ENCODE measurements around the gene CCNI2.
"Not testable (repeated sequence)": the region's sequence is repeated elsewhere in the genome, so short reads cannot be mapped to it uniquely, and the experiment has no call there.

The CCNI2 gene

DNA sequence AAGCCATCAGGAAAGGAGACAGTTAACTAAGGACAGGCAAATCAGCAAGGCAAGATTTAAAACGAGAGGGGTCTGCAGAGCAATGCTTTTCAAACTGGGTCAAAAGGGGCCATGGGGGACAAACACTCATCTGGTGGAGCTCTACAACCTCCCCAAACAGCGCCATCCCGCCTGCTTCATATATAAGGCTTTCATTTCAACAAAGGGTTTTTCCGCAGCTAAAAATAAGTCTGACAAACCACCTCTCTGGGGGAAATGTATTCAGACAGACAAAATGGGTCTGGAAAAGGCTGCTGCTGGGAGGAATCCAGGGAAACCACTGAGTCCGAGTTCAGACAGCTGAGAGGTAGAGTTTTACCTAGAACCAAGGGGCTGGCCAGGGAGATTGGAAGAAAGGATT is 38.1 kb downstream of the CCNI2 start:
- peak; percentile 14 for DNase-seq

DNA sequence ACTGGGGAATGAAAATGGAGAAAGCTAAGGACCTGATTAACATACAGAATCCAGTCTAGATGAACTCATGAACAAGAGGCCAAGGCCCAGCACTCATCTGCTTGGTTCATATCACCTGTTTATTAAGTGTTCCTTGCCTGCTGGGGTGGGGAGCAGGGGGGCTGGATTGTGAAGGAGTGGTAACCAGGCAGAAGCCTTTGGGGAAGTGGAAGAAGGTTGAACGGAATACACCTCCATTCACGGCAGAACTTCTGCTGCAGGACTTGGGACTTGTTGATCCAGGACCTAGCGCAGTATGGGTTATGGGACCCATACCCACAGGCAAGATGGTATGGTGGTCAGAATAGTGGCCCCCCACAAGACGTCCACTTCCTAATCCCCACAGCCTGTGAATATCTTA is 38.6 kb downstream of the CCNI2 start:
- no peak for DNase-seq

DNA sequence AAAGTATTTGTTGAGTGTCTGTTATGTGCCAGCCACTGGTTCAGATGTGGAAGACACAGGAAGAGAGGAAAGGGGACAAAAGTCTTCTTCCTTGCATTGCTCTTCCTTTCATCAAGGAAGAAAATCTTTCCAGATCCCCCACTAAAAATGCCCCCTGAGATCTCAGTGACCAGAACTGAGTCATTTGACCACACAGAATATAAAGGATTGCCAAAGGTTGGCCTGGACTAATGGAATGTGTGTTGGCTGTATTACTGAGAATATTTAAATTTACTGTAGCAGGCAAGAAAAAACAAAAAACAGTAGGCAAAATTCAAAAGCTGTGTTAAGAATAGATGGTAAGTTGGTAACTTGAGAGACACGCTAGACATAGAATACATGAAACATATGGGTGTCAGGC is 39.9 kb downstream of the CCNI2 start:
- peak; percentile 58 for DNase-seq

DNA sequence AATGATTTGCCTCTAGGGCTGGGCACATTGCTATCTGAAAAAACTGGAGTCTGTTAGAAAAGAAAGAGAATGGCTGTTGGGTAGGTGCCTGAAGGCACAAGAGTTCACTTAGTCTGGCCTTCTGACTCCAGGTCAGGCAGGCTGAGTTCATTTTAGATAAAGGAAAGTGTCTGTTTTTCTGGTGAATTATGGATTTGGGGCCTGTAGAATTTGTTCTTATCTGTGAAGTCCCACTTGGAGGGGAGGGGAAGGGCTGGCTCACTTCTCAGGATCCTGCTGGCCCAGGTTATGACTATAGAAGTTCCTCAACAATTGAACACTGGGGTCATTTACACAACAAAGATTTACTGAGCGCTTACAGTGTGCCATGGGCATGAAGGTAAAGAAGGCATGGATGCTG is 41.3 kb downstream of the CCNI2 start:
- no peak for DNase-seq

DNA sequence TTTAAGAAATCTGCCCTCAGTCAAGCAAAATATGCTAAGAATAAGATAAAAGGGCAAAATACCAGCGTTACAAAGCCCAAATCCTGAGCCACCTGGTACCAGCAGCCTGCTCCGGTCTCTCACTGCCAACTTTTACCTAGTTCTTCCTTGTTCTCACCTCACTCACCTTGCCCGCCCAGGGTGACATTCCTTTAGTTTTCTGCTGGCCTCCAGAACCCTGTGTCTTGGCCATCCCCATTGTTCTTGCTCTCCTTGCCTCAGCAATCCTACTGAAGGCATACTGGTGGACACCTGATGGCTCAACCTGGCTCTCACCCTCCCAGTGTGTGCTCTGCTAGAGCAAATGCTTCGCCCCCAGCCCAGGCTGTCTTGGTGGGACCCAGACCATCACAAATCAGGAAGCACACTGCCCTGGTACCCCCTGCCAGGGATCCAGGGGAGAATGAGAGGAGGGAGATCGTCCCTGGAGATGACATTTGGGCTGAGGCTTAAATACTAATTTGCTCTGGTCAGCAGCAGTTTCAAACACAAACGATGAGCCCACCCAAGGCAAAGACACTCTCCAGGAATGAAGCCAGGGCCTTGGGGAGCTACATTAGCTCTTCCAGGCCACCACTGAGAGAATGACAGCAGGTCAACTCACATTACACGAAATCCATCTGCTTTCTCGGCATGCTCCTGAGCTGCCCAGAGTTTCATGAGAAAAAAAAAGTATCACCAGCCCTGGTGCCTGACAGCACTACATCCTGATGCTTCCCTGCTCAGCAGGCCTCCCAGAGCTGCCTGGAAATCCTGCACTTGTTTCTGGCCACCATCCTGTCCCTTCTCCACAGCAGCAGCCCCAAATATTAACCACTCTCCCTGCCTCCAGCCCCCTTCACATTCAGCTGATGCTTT is 42.0 kb downstream of the CCNI2 start:
- no peak for DNase-seq

DNA sequence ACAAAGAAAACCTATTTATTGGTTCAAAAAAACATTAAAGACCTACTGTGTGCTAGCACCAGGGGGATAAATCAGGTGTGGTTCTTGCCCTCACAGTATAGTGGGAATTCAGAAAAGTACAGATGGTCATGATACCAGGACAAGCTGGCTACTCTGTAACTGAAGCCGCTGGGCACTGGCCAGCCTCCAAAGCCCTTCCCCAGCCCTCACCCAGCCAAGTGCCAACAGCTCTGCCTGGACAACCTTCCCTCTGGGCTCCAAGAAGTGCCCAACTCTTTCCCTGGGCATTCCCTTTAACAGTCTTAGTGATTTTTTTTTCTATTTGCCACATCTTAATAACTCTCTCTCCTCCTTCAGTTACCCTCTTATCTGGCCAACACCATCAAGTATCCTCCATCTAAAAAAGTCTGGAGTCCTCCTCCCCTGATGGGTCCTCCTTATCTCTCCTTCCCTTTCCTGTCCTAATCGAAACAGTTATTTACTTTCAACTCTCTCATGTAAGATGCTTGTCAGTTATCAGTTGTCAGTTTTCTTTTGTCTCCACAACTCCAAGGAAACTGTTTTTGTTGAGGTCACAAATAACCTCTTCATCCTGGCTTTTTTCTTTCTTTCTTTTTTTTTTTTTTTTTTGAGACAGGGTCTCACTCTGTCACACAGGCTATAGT is 43.1 kb downstream of the CCNI2 start:
- DNase-seq, result no peak

DNA sequence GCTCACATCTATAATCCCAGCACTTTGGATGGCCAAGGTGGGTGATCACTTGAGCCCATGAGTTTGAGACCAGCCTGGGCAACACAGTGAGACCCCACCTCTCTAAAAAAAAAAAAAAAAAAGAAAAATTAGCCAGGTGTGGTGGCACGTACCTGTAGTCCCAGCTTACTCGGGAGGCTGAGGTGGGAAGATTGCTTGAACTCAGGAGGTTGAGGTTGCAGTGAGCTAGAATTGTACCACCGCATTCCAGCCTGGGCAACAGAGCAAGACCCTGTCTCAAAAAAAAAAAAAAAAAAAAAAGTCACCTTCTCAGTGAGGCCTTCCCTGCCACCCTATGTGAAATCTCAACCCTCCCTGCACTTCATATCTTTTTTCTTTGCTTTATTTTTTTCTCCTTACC is 43.8 kb downstream of the CCNI2 start:
- no peak for DNase-seq

DNA sequence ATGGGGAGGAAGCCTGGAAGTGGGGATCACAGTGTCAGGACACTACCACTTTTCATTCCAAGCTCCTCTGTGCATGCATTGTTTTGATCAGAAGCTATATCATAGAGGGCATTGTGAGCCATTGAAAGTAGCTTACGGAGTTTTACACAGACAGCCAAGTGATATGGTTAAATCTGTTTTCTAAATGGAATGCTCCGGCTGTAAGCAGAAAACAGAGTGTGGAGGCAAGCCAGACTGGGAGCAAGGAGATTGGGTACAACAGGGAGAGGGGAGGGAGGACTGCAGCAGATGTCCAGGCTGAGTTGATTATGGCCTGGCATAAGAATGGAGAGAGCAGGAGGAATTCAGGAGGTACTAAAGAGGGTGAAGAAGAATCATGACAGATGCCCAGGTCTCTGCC is 50.4 kb downstream of the CCNI2 start:
- DNase-seq, result no peak

DNA sequence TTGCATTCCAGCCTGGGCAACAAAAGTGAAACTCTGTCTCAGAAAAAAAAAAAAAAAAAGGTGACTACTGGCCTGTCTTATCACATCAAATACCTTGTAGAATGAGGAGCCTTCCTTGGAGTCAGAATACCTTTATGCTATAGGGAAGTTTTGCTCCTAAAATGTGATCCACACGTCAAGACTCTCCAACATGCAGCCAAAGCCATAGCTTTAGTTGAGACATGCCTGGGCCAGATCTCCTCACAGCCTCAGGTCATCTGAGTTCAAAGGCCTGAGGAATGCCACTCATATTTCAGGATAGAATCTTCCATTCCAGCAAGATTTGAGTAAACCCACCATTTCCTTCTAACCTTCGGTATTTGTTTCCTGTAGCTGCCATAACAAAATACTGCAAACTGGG is 52.2 kb downstream of the CCNI2 start:
- no peak for DNase-seq

DNA sequence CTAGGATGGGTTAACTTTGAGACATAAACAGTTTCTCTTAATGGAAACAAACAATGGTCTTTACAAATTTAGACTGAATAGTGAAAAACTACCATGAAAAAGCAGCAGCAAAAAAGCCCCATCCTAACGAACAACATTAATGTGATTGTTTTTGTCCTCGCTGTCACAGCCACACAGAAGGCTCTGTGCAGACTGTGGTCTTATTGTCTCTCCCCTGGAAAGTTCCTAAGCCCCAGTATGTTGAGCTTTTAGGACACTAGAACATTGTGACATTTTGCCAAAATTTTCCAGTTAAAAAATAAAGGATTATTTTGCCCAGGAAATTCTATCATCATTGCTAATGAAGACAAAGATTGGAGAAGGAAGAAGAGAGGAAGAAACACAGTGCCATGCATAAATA is 53.3 kb downstream of the CCNI2 start:
- DNase-seq, result no peak

DNA sequence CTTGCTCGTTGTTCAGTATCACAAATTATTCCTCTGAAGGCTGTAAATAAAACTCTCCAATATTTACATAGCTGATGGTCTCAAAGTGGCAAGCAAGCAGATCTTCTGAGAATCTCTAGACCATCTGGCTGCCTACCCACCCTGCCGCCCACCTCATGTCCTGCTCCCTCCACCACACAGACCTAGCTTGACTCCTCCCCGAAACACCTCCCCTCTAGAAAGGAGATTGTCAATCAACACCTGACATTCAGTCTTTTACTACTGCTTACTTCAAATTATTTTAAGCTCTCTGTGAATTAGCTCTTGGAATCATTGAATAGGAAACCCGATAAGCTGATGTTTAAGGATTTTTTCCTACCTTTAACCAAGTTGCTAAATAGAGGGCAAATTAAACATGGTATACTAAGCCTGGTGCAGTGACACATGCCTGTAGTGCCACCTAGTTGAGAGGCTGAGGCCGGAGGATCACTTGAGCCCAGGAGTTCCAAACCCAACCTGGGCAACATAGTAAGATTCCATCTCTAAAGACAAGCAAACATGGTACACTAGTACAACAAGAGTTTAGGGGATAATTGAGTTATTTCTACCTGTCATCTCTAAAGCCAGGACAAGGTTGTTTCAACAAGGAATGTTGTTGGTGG is 54.9 kb downstream of the CCNI2 start:
- no peak for DNase-seq

DNA sequence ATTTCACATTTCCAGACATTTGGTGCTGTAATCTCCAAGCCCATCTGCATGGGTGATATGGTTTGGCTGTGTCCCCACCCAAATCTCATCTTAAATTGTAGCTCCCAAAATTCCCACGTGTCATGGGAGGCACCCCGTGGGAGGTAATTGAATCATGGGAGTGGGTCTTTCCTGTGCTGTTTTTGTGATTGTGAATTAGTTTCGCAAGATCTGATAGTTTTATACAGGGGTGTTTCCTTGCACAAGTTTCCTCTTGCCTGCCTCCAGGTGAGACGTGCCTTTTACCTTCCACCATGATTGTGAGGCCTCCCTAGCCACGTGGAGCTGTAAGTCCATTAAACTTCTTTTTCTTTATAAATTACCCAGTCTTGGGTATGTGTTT is 55.5 kb downstream of the CCNI2 start:
- not testable (repeated sequence) for DNase-seq
